K562 (cell line): Measurements from ENCODE around the gene KRT36. TPM values are rescaled to one million over a fixed set of nuclear protein-coding genes. Genes with fewer than 3 reads are reported as not detected.

Experiments
- ATF7 ChIP-seq: fragments of 450-650 bp; IDR thresholded peaks from 2 replicates; pipeline ENCODE4 v1.7.1; 2014; ENCODE audit warnings: mild to moderate bottlenecking, moderate library complexity
- CBX3 ChIP-seq, 2 experiments: IDR thresholded peaks; 1 replicate in 1 of 2; 2 replicates in 1 of 2; pipeline ENCODE4 v1.6.1; 2012; ENCODE audit warnings: inconsistent platforms in 2 of 2, low read length in 2 of 2, borderline replicate concordance in 1 of 2, control low read depth in 1 of 2
- EP300 ChIP-seq: IDR thresholded peaks from 2 replicates; pipeline ENCODE4 v1.6.1; 2012; ENCODE audit warnings: low read length, improper control_type of control experiment
- FOXK2 ChIP-seq, 2 experiments: fragments of 450-650 bp; IDR thresholded peaks in 1 of 2; conservative IDR thresholded peaks in 1 of 2; 2 replicates each; pipeline ENCODE4 v1.6.1; 2016; ENCODE audit warnings: low read depth in 2 of 2, mild to moderate bottlenecking in 1 of 2
- HDAC1 ChIP-seq, 2 experiments: fragments of 450-650 bp; IDR thresholded peaks; 2 replicates each; pipeline ENCODE4 v1.6.1; 2016 to 2017; ENCODE audit warnings: inconsistent platforms in 1 of 2, mild to moderate bottlenecking in 1 of 2, moderate library complexity in 1 of 2
- KAT8 ChIP-seq: fragments of 450-650 bp; IDR thresholded peaks from 2 replicates; pipeline ENCODE4 v1.6.1; 2016; ENCODE audit warnings: low read depth, mild to moderate bottlenecking
- NEUROD1 ChIP-seq: fragments of 150-350 bp; IDR thresholded peaks from 2 replicates; pipeline ENCODE4 v1.6.1; 2014; ENCODE audit warnings: borderline replicate concordance, low read length, low read depth; ENCODE audit not compliant: partially characterized antibody
- NRF1 ChIP-seq, 2 experiments: fragments of 450-650 bp; IDR thresholded peaks in 1 of 2; conservative IDR thresholded peaks in 1 of 2; 2 replicates each; pipeline ENCODE4 v1.6.1; 2014; ENCODE audit warnings: mild to moderate bottlenecking in 2 of 2
- PHF21A ChIP-seq: fragments of 450-650 bp; IDR thresholded peaks from 2 replicates; pipeline ENCODE4 v1.6.1; 2017; ENCODE audit warnings: low read depth, borderline replicate concordance
- POLR2A ChIP-seq: fragments of 450-650 bp; conservative IDR thresholded peaks from 2 replicates; pipeline ENCODE4 v1.6.1; 2016
- RFX1 ChIP-seq: fragments of 450-650 bp; IDR thresholded peaks from 2 replicates; pipeline ENCODE4 v1.6.1; 2016; ENCODE audit warnings: mild to moderate bottlenecking, moderate library complexity
- SAP30 ChIP-seq: fragments of 200-600 bp; sonication (generic); IDR thresholded peaks from 2 replicates; pipeline ENCODE4 v1.6.1; 2012; ENCODE audit warnings: borderline replicate concordance, low read depth, mild to moderate bottlenecking, moderate library complexity, low read length, control low read depth, inconsistent platforms; ENCODE audit not compliant: insufficient read depth, poor library complexity, severe bottlenecking
- SMARCE1 ChIP-seq: fragments of 450-650 bp; IDR thresholded peaks from 2 replicates; pipeline ENCODE4 v1.7.1; 2016; ENCODE audit warnings: mild to moderate bottlenecking
- ZNF778 ChIP-seq: fragments of 450-650 bp; formaldehyde crosslinking; IDR thresholded peaks from 2 replicates; pipeline ENCODE4 v1.4.0; 2020; ENCODE audit warnings: mild to moderate bottlenecking, moderate library complexity
- polyA plus RNA-seq, 8 experiments: library from polyadenylated mRNA; depleted of rRNA in 4 of 8; stranded (reverse) in 5 of 8; unstranded in 3 of 8; fragments of >200 nt; fragmentation: Nextera tagmentation in 2 of 8; fragmentation: Illumina TruSeq in 1 of 8; extraction: Ambion mirVana in 2 of 8; extraction: Trizol in 1 of 8; gene quantifications; 2 replicates each; pipeline versions ENCODE4 v1.2.1 to v1.2.3, GENCODE V29; 2011 to 2014; ENCODE audit warnings: inconsistent platforms in 1 of 8, missing spikeins in 1 of 8
- total RNA-seq, 7 experiments: library from RNA; depleted of rRNA in 6 of 7; stranded (reverse); fragments of >200 nt in 6 of 7; fragmentation: Illumina TruSeq in 2 of 7; extraction: Trizol in 2 of 7; gene quantifications; 2 replicates each; pipeline versions ENCODE4 v1.2.1 to v1.2.3, GENCODE V29; 2011 to 2021; ENCODE audit warnings: low replicate concordance in 1 of 7
- TF ChIP-seq, protein P1 (sequence below), 2 experiments: fragments of 450-650 bp; IDR thresholded peaks; 2 replicates each; pipeline ENCODE4 v1.6.1; 2016
- TF ChIP-seq, protein P2 (sequence below): fragments of 450-650 bp; IDR thresholded peaks from 2 replicates; pipeline ENCODE4 v1.6.1; 2017; ENCODE audit warnings: antibody characterized with exemption, mild to moderate bottlenecking
- TF ChIP-seq, protein P3 (sequence below), 2 experiments: fragments of 200-800 bp in 1 of 2; sonication (Bioruptor generic) in 1 of 2; sonication (generic) in 1 of 2; formaldehyde crosslinking in 1 of 2; IDR thresholded peaks in 1 of 2; conservative IDR thresholded peaks in 1 of 2; 2 replicates each; pipeline versions ENCODE4 v1.5.0 to v1.6.1; 2016 to 2020; ENCODE audit warnings: missing compliant biosample characterization in 1 of 2, missing genetic modification characterization in 1 of 2, missing genetic modification reagents in 1 of 2

Gene KRT36
- total and polyA plus RNA-seq, 9 of the 15 experiments (the other 6 are each of a cell fraction or from before 2014, with no cell fraction given), result 0.04 TPM; not detected in 8

DNA sequence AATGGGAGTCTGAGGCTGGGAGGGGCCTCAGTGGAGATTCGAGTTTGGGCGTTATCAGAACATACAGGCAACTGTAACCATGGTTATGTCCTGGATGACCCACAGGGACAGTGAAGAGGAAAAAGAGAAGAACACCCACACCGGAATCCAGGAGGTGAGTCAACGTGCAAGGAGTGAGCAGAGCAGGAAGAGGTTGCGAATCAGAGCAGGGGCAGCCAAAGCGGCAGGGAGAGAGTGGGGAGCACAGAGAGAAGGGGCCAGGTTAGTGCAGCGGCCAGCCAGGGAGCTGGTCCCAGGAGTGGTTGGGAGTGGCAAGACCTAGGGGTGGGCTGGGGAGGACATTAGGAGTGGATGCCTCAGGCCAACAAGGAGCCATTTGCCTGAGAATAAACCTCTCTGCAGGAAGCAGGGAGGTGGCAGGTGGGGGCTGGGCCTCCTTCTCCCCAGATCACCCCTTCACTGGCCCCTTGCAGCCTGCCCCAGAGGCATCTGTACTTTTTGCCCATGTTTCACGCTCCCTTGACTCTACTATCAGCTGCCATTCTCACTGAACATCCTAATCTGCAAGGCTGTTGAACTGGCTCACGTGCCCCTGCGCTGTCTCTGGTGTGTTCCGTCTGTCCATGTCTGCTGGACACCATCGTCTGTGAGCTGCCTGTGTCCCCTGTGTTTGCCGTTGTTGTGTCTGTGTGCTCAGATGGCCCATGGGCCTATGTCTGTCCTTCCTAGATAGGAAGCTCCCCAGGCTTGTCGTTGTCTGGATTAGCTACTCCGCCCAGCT lies 10.6 kb upstream of the KRT36 start (continued):
- TF ChIP-seq ATF7, result peak; percentile 46; the same call in 1 of the 2 replicates
- TF ChIP-seq, protein P1, sequence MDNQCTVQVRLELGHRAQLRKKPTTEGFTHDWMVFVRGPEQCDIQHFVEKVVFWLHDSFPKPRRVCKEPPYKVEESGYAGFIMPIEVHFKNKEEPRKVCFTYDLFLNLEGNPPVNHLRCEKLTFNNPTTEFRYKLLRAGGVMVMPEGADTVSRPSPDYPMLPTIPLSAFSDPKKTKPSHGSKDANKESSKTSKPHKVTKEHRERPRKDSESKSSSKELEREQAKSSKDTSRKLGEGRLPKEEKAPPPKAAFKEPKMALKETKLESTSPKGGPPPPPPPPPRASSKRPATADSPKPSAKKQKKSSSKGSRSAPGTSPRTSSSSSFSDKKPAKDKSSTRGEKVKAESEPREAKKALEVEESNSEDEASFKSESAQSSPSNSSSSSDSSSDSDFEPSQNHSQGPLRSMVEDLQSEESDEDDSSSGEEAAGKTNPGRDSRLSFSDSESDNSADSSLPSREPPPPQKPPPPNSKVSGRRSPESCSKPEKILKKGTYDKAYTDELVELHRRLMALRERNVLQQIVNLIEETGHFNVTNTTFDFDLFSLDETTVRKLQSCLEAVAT (IDR thresholded peaks at IDR 0.05), result peak in 1 of 2 experiments; percentile 58; a peak in 2 of 4 replicates
- peak; percentile 13 for TF ChIP-seq NEUROD1
- no peak for TF ChIP-seq CBX3 (IDR thresholded peaks at IDR 0.05; ENCODE audit: borderline replicate concordance in 1 of 2, low read length in 2 of 2)
- 0 out of 4 replicates have a peak, but pooled peaks of 1 of the 2 experiments have one; percentile 33 for TF ChIP-seq FOXK2 (conservative IDR thresholded peaks at IDR 0.05 in 1 of 2, IDR thresholded peaks at IDR 0.05 in 1 of 2; ENCODE audit: low read depth in 2 of 2)
- TF ChIP-seq HDAC1 (IDR thresholded peaks at IDR 0.05), result peak in 1 of 2 experiments; percentile 62; a peak in 2 of 4 replicates
- TF ChIP-seq, protein P2, sequence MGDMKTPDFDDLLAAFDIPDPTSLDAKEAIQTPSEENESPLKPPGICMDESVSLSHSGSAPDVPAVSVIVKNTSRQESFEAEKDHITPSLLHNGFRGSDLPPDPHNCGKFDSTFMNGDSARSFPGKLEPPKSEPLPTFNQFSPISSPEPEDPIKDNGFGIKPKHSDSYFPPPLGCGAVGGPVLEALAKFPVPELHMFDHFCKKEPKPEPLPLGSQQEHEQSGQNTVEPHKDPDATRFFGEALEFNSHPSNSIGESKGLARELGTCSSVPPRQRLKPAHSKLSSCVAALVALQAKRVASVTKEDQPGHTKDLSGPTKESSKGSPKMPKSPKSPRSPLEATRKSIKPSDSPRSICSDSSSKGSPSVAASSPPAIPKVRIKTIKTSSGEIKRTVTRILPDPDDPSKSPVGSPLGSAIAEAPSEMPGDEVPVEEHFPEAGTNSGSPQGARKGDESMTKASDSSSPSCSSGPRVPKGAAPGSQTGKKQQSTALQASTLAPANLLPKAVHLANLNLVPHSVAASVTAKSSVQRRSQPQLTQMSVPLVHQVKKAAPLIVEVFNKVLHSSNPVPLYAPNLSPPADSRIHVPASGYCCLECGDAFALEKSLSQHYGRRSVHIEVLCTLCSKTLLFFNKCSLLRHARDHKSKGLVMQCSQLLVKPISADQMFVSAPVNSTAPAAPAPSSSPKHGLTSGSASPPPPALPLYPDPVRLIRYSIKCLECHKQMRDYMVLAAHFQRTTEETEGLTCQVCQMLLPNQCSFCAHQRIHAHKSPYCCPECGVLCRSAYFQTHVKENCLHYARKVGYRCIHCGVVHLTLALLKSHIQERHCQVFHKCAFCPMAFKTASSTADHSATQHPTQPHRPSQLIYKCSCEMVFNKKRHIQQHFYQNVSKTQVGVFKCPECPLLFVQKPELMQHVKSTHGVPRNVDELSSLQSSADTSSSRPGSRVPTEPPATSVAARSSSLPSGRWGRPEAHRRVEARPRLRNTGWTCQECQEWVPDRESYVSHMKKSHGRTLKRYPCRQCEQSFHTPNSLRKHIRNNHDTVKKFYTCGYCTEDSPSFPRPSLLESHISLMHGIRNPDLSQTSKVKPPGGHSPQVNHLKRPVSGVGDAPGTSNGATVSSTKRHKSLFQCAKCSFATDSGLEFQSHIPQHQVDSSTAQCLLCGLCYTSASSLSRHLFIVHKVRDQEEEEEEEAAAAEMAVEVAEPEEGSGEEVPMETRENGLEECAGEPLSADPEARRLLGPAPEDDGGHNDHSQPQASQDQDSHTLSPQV, result peak; percentile 10
- TF ChIP-seq RFX1, result peak; percentile 94
- peak; percentile 73 for TF ChIP-seq EP300
- TF ChIP-seq, protein P3, sequence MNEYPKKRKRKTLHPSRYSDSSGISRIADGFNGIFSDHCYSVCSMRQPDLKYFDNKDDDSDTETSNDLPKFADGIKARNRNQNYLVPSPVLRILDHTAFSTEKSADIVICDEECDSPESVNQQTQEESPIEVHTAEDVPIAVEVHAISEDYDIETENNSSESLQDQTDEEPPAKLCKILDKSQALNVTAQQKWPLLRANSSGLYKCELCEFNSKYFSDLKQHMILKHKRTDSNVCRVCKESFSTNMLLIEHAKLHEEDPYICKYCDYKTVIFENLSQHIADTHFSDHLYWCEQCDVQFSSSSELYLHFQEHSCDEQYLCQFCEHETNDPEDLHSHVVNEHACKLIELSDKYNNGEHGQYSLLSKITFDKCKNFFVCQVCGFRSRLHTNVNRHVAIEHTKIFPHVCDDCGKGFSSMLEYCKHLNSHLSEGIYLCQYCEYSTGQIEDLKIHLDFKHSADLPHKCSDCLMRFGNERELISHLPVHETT (CRISPR knock-in tag; conservative IDR thresholded peaks at IDR 0.05 in 1 of 2, IDR thresholded peaks at IDR 0.05 in 1 of 2), result 0 out of 4 replicates have a peak, but pooled peaks of 1 of the 2 experiments have one; percentile 15
- peak; percentile 66 for TF ChIP-seq POLR2A
- TF ChIP-seq SAP30, result peak; percentile 32
- TF ChIP-seq PHF21A, result no peak
- peak; percentile 17 to 20; a peak in 2 of 4 replicates for TF ChIP-seq NRF1 (conservative IDR thresholded peaks at IDR 0.05 in 1 of 2, IDR thresholded peaks at IDR 0.05 in 1 of 2)
- TF ChIP-seq SMARCE1, result peak; percentile 81
- TF ChIP-seq KAT8, result no peak
- TF ChIP-seq ZNF778, result no peak
